Lung (tissue), 12 donors: ENCODE results near the gene SHANK2. TPM values are rescaled to one million over a fixed set of nuclear protein-coding genes. Genes with fewer than 3 reads are reported as not detected.

ENCODE experiments used
- ATAC-seq: fragments of 200-7000 bp; cut with Tn5 transposase; one replicate; pipeline ENCODE4 v1.9.1; 2020; ENCODE audit warnings: moderate number of reproducible peaks; ENCODE audit not compliant: insufficient read depth, low FRiP score
- DNase-seq, 3 donors: peaks; one replicate each; pipeline ENCODE4 v3.0.0-alpha.2; 2013 to 2017
- H3K27ac ChIP-seq, 2 donors: one replicate each; pipeline ENCODE4 v1.5.1; 2013; ENCODE audit warnings: mild to moderate bottlenecking in 2 of 2, moderate library complexity in 2 of 2, control low read depth in 1 of 2, inconsistent platforms in 1 of 2, low read depth in 1 of 2, low read length in 1 of 2
- H3K27me3 ChIP-seq, 3 donors: one replicate each; pipeline ENCODE4 v1.5.1; 2013; ENCODE audit warnings: low read length in 2 of 3; ENCODE audit not compliant: control insufficient read depth in 3 of 3, insufficient read depth in 3 of 3
- H3K36me3 ChIP-seq, 4 donors: one replicate each; pipeline ENCODE4 v1.5.1; 2013; ENCODE audit warnings: low read length in 4 of 4, mild to moderate bottlenecking in 1 of 4, moderate library complexity in 1 of 4; ENCODE audit not compliant: control insufficient read depth in 4 of 4, insufficient read depth in 4 of 4
- H3K4me1 ChIP-seq, 5 donors: one replicate each; pipeline ENCODE4 v1.5.1; 2013; ENCODE audit warnings: low read length in 5 of 5, mild to moderate bottlenecking in 2 of 5, moderate library complexity in 1 of 5; ENCODE audit not compliant: control insufficient read depth in 5 of 5, insufficient read depth in 5 of 5
- H3K4me3 ChIP-seq: one replicate; pipeline ENCODE4 v1.5.1; 2013; ENCODE audit warnings: mild to moderate bottlenecking, control low read depth, moderate library complexity
- H3K9ac ChIP-seq, 2 donors: one replicate each; pipeline ENCODE4 v1.5.1; 2013; ENCODE audit warnings: low read length in 2 of 2, control low read depth in 1 of 2; ENCODE audit not compliant: insufficient read depth in 1 of 2
- H3K9me3 ChIP-seq, 4 donors: one replicate each; pipeline ENCODE4 v1.5.1; 2013; ENCODE audit warnings: low read length in 3 of 4, mild to moderate bottlenecking in 1 of 4, moderate library complexity in 1 of 4; ENCODE audit not compliant: control insufficient read depth in 4 of 4, insufficient read depth in 3 of 4
- CTCF ChIP-seq: IDR thresholded peaks from 2 replicates; pipeline ENCODE4 v1.5.1; 2012; ENCODE audit warnings: mild to moderate bottlenecking; ENCODE audit errors: control extremely low read depth, extremely low read depth
- WGBS, 2 donors: extraction: QIAGEN DNeasy Blood & Tissue Kit; methylation state at CpG; one replicate each; pipeline ENCODE4 v1.1.7; 2013; 5-methylcytosine and 5-hydroxymethylcytosine counted together
- polyA plus RNA-seq, 2 donors: library from polyadenylated mRNA; stranded (reverse); fragments of 200-250 nt; gene quantifications; one replicate each; pipeline ENCODE4 v1.2.1, GENCODE V29; 2013
- total RNA-seq, 2 donors: library from RNA; depleted of rRNA in 1 of 2; stranded (reverse); fragments of >200 nt in 1 of 2; gene quantifications; one replicate each; pipeline ENCODE4 v1.2.1, GENCODE V29; 2014 to 2021
- donor health status: control.
- donor health status: control.
- donor health status: Bipolar disorder and iron deficiency.
- donor health status: healthy.
- donor health status: DM: yes; HTN: yes; CAD: no.

Gene SHANK2
- total and polyA plus RNA-seq, 4 donors = 3.0 to 55.4 (median 25.9) TPM

- TF ChIP-seq CTCF = no peak
- H3K27me3 ChIP-seq = peaks cover 0 to 5% (median 0%) of the 10 kb centered on the region in 3 donors
- DNase-seq = no peak
- H3K4me3 ChIP-seq = no peak overlapping the region
- no peak overlapping the region for H3K9ac ChIP-seq
- WGBS, 2 donors = 84 to 87% methylated on average over 11 of the region's 11 CpGs
- H3K36me3 ChIP-seq = no peaks in the 10 kb centered on the region
- H3K4me1 ChIP-seq = no peaks in the 10 kb centered on the region
- H3K9me3 ChIP-seq = peaks cover 0 to 9% (median 5%) of the 10 kb centered on the region in 4 donors
- no peak for ATAC-seq
- no peak overlapping the region for H3K27ac ChIP-seq
Measured at GRCh38 chr11:71268706-71269321, 16.4 kb upstream of the SHANK2 start.

GRCh38 chr11:71267807-71268421 lies 15.5 kb upstream of the SHANK2 start:
- no peaks in the 10 kb centered on the region for H3K4me1 ChIP-seq
- WGBS, 2 donors = 56 to 60% methylated on average over 15 of the region's 15 CpGs
- TF ChIP-seq CTCF = no peak
- no peaks in the 10 kb centered on the region for H3K36me3 ChIP-seq
- peaks cover 0 to 5% (median 0%) of the 10 kb centered on the region in 3 donors for H3K27me3 ChIP-seq
- ATAC-seq = no peak
- DNase-seq = no peak
- H3K9ac ChIP-seq = no peak overlapping the region
- H3K4me3 ChIP-seq = no peak overlapping the region
- H3K27ac ChIP-seq = no peak overlapping the region
- H3K9me3 ChIP-seq = peaks cover 0 to 5% (median 0%) of the 10 kb centered on the region in 4 donors

- Histone ChIP-seq H3K27me3 (peaks cover 0 to 5% (median 0%) of the 10 kb centered on the region in 3 donors), H3K27ac (no peak overlapping the region), H3K4me1 (no peaks in the 10 kb centered on the region), H3K4me3 (no peak overlapping the region), H3K36me3 (no peaks in the 10 kb centered on the region), H3K9me3 (no peaks in the 10 kb centered on the region), H3K9ac (no peak overlapping the region)
- no peak for ATAC-seq
- WGBS, 2 donors = 46 to 49% methylated on average over 22 of the region's 22 CpGs
- TF ChIP-seq CTCF = no peak
- DNase-seq = peak in 1 of 3 donors; percentile 16
Measured at GRCh38 chr11:71266114-71266833, 13.9 kb upstream of the SHANK2 start.
